K562 (cell line): ENCODE data around the gene ATP9A.

ENCODE experiments used
- ARID2 ChIP-seq: fragments of 450-650 bp; IDR thresholded peaks from 2 replicates; pipeline ENCODE4 v1.6.1; 2017; ENCODE audit warnings: antibody characterized with exemption, mild to moderate bottlenecking
- ESRRA ChIP-seq: fragments of 450-650 bp; IDR thresholded peaks from 2 replicates; pipeline ENCODE4 v1.6.1; 2014; ENCODE audit warnings: low read depth, mild to moderate bottlenecking, moderate library complexity, borderline replicate concordance
- EWSR1 ChIP-seq: fragments of 450-650 bp; IDR thresholded peaks from 2 replicates; pipeline ENCODE4 v1.6.1; 2018; ENCODE audit warnings: borderline replicate concordance, mild to moderate bottlenecking, low read depth, moderate library complexity; ENCODE audit not compliant: partially characterized antibody
- EZH2 ChIP-seq: IDR thresholded peaks from 2 replicates; pipeline ENCODE4 v1.6.1; 2012; ENCODE audit warnings: low read depth, mild to moderate bottlenecking, inconsistent platforms, low read length, borderline replicate concordance
- RBM22 ChIP-seq: fragments of 200-400 bp; formaldehyde crosslinking; IDR thresholded peaks from 2 replicates; pipeline ENCODE4 v1.6.1; 2018; ENCODE audit warnings: low read length, low read depth; ENCODE audit not compliant: poor library complexity, severe bottlenecking
- TEAD1 ChIP-seq, 2 experiments: fragments of 450-650 bp in 1 of 2; sonication (generic) in 1 of 2; formaldehyde crosslinking; IDR thresholded peaks; 2 replicates each; pipeline versions ENCODE4 v1.4.0 to v1.8.0; 2020 to 2022; ENCODE audit warnings: mild to moderate bottlenecking in 2 of 2, missing genetic modification reagents in 1 of 2
- TF ChIP-seq, protein P1 (sequence below): IDR thresholded peaks from 3 replicates; pipeline ENCODE4 v1.6.1; 2011; ENCODE audit warnings: borderline replicate concordance, mild to moderate bottlenecking; ENCODE audit not compliant: insufficient read length, insufficient read depth

DNA sequence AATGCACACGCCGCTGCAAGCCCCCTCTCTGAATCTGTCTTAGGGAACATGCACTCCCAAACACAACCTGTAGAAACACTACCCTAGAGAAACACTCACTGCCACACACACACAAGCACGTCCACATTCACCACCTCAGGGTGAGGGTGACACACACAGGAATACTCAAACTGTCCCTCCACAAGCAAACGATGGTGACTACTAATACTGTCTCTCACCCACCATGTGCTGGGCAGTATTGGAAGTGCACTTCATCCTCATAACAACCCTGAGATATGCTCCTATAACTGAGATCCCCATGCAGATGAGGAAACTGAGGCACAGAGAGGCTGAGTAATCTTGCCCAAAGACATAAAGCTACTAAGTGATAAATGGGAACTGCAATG, 55.0 kb downstream of the ATP9A start:
- TF ChIP-seq, protein P1, sequence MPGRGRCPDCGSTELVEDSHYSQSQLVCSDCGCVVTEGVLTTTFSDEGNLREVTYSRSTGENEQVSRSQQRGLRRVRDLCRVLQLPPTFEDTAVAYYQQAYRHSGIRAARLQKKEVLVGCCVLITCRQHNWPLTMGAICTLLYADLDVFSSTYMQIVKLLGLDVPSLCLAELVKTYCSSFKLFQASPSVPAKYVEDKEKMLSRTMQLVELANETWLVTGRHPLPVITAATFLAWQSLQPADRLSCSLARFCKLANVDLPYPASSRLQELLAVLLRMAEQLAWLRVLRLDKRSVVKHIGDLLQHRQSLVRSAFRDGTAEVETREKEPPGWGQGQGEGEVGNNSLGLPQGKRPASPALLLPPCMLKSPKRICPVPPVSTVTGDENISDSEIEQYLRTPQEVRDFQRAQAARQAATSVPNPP: no peak
- TF ChIP-seq RBM22: no peak
- TF ChIP-seq ESRRA: no peak
- no peak for TF ChIP-seq ARID2
- no peak for TF ChIP-seq TEAD1 (CRISPR knock-in tag; IDR thresholded peaks at IDR 0.05)
- TF ChIP-seq EZH2: no peak
- no peak for TF ChIP-seq EWSR1
